ENCODE results near the gene AVEN.

GRCh38 chr15:34046471-34047145 lies 7.6 kb upstream of the AVEN start:
- TF ChIP-seq, protein P1, sequence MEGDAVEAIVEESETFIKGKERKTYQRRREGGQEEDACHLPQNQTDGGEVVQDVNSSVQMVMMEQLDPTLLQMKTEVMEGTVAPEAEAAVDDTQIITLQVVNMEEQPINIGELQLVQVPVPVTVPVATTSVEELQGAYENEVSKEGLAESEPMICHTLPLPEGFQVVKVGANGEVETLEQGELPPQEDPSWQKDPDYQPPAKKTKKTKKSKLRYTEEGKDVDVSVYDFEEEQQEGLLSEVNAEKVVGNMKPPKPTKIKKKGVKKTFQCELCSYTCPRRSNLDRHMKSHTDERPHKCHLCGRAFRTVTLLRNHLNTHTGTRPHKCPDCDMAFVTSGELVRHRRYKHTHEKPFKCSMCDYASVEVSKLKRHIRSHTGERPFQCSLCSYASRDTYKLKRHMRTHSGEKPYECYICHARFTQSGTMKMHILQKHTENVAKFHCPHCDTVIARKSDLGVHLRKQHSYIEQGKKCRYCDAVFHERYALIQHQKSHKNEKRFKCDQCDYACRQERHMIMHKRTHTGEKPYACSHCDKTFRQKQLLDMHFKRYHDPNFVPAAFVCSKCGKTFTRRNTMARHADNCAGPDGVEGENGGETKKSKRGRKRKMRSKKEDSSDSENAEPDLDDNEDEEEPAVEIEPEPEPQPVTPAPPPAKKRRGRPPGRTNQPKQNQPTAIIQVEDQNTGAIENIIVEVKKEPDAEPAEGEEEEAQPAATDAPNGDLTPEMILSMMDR (IDR thresholded peaks at IDR 0.05) = no peak
- TF ChIP-seq POLR2AphosphoS5 (IDR thresholded peaks at IDR 0.05) (no peak), EP300 (IDR thresholded peaks at IDR 0.05) (no peak), POLR2A (IDR thresholded peaks at IDR 0.05) (no peak)
